HG03469 (cell line): ENCODE measurements around the gene USP6NL.
"Not testable (repeated sequence)": the region's sequence is repeated elsewhere in the genome, so short reads cannot be mapped to it uniquely, and the experiment has no call there.

ENCODE experiments used
- ATAC-seq: cut with Tn5 transposase; IDR thresholded peaks from one replicate; pipeline ENCODE4 v1.9.1; 2021; ENCODE audit warnings: mild to moderate bottlenecking, moderate library complexity, moderate number of reproducible peaks; ENCODE audit not compliant: unreplicated experiment

Gene USP6NL

DNA sequence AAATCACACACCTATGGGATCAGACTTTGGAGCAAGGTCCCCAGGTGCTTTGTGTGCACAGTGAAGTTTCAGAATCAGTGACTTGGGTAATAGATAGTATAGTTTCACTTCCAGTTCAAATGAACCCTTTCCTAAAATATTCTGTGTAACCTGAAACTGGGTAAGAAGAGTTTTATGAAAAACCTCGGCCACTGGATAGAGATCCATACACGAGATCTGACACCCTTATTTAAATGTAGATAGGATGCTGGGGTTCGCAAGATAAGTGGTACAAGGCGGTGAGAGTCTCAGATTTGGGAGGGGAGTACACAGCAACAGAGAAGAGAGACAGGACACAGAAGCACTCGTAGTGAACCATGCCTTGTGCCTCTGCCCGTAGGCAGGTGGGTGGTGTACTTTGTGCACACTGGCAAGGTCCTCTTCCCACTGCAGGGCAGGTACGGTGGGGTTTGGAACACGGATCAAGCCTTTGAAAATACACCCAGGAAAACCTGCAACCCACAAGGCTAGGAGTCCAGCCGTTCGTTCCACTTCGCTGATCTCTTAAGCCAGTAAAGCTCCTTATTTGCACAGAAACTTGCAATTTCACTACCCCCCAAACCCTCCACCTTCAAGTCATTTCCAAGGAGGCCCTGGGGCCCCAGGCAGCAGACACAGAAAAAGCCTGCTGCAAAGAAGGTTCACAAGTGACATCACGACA is 162.8 kb downstream of the USP6NL start:
- ATAC-seq, result peak; percentile 73

DNA sequence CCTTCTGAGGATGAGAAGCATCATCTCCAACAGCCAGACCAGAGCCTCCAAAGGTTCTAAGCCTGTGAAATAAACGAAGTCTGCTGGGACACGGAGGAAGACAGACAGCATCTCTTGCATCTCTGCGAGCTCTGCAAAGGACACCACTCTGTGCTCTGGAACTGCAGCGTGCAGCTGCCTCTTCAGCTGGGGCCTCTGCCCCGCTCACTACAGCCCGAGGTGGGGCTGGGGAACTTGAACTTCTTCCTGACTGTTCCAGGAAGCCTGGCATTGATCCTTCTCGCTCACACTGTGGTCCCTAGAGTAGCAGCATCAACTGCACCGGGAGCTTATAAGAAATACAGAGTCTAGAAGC is 163.3 kb downstream of the USP6NL start:
- peak; percentile 12 for ATAC-seq

DNA sequence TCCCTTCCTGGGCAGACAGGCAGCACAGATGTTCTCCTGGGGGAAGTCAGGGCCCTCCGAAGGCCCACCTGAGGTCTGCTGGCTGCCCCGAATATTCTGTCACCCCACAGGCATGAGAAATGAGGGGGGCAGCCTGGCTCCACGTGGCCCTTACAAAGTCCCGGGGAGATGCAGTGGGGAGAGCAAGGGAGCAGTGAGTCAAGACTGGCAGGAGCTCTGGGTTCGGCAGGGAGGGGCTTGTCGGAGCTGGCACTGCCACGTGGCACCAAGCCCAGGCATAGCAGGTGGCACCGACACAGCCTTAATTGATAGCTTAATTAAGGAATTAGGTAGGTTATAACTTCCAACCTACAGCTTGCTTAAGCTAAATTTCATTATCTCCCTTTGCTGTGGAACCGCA is 163.9 kb downstream of the USP6NL start:
- no peak for ATAC-seq

DNA sequence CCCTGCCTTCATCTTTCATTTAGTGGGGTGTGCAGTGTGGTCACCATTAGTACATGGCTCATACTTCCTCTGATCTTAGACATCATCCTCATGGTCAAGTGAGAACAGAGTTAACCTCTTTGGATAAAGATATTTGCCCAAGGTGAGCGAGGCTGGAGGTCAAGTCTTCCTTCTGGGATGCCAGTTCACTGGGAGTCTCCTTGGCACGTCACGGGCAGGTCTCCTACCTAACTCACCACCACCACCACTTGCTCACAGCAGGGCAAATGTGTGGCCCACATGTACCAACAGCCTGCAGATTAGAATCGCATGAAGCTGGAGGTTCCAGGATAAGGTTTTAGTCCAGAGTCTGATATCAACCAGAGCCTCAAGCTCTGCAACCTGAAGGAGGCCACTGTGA is 164.6 kb downstream of the USP6NL start:
- ATAC-seq, result no peak

DNA sequence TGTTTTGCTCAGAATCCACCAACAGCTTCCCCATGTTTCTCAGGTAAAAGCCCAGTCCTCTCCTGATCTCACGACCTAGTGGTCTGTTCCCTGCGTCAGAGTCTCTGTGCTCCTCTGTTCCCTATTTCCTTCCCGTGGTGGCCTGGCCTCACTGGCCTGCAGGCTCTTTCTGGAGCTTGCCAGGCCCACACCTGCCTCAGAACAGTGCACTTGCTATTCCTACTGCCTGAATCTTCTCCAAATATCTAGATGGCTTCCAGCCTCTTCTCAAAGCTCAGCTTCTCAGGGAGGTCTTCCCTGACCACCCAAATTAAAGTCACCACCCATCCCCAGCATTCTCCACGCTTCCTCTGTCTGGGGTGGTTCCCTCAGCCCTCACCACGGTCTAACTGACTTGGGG is 165.3 kb downstream of the USP6NL start:
- no peak for ATAC-seq

DNA sequence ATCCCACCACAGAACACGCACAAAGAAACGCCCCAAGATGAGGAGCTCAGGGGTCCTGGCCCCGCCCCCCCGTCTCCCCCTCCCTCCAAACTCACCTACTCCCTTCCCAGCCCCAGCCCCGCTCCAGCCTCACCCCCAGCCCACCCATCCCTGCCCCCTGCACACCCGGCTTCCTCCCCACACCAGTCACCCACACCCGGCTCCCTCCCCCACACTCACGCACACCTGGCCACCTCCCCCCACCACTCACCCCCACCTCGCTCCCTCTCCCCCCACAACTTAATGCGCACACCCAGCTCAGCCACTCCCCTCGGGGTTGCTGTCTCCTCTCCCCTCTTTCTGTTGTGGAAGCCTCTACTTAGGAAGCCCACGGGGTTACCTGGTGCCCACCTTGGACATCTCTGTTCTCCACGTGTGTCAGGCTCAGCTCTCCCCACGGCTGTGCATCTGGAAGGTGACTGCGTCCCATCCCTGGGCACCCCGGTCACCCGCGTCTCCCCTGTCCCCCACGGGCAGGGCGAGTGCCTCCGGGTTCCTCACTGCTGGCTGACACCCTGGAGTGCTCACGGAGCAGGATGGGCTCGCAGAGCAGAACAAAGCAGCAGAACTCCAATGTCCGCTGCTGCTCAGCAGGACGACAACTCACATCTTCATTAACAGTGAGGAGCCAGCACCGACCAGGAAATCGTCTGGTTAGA is 166.8 kb downstream of the USP6NL start:
- ATAC-seq, result no peak

DNA sequence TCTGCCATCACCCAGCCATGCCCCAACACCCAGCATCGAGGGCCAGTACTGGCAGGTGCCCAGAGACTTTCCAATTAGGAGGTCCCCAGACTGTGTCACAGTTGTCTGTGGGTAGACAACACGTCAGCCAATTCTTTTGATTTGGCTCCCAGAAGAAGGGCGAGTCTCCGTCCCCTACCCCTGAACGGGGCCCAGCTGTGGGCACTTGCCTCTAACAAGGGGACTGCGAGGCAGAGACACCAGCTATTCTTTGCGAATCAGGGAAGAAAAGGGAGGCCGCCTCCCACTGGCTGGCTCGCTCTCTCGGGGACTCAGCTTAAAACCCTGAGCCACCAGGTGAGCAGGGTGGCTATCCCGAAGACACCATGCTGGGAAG is 167.3 kb downstream of the USP6NL start:
- no peak for ATAC-seq

DNA sequence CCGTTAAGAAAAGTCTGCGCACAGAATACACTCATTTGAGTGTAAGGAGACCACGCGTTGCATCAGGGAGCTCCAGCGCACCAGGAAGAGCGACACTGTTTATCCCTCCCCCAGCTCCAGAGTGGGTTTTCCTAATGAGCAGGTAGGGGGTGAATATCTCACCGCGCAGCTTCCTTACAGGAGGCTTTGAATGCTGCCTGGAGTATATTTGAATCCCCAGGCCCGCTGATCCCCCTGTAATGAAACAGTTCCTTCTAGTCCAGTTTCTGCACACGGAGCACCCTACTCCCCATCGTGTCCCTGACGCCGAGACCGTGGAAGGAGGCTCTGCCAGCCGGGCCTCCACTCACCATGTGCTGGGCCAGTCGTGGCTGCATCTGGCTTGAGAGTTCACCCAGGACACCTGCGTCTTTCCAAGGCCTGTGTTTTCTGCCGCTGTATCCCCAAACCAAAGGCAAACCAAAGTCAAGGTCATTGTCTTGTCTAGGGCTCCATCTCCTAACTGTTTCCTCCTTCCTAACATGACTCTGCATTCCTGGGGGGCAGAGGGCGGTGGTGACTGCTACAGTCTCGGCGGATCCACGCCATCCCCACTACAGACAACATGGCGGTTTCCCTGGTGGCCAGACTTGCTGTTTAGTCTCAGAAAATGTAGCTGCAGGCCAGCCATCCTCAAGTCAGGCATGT is 167.8 kb downstream of the USP6NL start:
- ATAC-seq, result no peak

DNA sequence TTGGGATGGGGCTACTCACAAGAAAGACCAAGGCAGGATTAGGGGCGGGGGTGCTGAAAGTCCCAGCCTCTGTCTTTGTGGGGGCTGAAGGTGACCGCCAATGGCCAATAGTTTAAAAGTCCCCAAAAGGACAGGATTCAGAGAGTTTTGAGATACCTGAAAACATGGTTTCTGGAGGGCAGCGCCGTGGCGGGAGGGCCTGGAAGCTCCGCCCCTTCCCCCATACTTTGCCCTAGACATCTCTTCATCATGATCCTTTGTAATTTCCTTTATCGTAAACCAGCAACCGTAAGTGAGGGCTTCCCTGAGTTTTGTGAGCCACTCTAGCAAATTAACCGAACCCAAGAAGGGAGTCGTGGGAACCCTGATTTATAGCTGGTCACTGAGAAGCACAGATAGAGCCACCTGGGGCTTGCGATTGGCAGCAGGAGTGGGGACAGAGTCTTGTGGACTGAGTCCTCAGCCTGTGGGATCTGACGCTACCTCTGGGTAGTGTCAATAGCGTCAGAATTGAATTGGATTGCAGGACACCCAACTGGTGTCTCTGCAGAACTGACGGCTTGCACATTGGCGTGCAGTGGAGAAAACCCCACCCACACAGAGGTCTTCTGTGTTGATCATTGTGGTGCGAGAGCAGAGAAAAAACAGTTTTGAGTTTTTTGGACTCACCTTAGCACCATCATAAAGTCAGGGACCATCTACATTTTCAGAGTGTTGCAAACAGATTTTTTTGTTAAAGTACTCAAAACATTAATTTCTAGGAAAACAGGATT is 169.3 kb downstream of the USP6NL start:
- no peak for ATAC-seq

DNA sequence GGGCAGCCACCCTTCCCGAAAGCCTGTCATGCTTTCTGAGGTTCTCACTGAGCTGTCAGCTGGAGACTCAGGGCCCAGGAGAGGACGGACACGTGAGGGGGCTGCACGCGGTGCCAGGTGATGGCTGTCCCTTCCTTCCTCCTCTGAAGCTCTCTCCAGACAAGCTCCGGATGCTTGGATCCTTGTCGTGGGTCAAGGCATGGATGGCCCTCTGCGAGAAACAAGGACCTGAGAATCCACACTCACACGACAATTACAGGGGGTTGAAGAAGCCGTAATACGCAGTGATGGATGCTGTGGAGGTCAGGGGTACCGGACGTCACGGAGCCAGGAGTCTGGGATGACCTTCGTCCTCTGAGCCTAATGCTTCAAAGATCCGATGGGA is 170.3 kb downstream of the USP6NL start:
- ATAC-seq, result no peak

DNA sequence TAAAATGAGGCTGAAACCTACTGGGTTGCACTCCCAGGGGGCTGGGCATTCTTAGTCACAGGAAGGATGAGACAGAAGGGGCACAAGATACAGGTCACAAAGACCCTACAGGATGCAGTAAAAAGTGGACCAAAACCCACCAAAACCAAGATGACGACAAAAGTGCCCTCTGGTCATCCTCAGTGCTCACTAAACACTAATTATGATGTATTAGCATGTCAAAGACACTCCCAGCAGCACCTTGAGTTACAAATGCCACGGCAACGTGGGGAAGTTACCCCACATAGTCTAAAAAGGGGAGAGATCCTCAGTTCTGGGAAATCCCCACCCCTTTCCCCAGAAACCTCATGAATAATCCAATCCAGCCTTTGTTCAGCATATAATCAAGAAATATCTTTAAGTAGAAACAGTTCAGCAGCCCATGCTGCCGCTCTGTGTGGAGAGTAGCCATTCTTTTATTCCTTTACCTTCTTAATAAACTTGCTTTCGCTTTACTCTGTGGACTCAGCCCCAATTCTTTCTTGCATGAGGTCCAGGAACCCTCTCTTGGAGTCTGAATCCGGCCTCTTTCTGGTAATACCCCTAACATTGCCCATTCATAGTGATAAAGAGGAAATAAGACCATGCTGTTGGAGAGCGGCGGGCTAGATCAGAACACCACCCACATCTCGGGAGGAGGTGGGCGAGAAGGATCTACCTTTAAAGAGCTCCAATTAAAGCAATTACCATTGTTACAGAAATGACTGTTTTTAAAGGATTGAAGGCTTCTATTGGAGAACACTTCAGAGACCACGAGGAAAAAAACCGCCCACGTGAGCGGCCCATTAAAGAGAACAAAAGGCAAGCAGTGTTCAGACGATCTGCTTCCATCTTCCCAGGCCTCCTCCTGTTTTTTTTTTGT is 170.9 kb downstream of the USP6NL start:
- no peak for ATAC-seq

DNA sequence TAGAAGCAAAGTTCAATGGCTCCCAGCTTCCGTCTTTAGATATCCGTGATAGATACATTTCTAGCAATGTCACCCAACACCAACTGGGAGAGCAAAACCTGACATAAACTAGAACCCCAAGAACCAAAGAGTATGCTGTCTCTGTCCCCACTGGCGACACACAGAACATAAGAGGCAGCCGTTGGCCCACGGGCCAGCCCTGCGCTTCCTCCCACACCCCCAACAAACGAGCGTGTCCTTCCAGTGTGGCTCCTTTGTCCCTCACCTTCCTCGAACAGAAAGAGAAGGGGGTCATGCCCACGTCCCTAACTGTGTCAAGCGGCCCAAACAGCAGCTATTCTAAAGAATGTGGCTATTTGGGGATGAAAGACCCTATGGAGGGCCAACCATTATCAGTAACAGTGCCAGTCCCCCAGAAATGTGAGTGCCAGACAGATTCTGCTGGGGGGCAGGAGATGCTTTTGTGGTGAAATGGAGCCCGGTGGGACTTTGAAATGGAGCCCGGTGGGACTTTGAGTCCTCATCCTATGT is 171.9 kb downstream of the USP6NL start:
- no peak for ATAC-seq

DNA sequence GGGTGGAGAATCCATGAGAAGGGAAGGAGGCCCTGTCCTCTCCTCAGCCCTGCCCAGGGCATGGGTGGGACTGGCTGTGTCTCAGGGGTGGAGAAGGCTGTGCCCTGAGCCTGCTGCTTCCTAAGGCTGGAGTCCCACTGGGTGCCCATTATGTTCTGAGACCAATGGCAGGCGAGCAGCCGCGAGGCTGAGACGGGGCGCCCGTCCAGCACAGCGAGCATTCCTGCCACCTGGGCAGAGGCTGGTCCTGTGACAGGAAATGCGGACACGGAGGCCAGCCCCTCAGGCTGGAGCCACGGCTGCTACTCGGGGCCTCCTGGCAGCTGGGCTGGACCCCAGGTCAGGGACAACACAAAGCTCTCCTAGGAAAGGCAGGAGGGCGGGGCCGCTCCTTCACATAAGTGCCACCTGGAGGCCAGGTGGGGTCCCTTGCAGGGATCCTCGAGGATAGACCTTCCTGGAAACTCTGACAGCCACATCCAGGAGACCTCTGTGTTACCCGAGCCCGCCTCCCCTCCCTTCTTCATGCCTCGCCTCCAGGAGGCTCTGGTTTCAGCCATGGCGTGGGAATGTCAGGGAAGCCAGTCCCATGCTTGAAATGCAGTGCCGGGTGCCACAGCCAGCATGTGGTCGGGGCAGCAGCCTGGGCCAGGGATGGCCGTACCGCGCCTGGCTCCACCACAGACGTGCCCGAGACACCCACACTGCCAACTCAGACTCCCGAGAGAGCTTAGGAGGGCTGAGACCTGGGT is 173.9 kb downstream of the USP6NL start:
- ATAC-seq, result no peak

DNA sequence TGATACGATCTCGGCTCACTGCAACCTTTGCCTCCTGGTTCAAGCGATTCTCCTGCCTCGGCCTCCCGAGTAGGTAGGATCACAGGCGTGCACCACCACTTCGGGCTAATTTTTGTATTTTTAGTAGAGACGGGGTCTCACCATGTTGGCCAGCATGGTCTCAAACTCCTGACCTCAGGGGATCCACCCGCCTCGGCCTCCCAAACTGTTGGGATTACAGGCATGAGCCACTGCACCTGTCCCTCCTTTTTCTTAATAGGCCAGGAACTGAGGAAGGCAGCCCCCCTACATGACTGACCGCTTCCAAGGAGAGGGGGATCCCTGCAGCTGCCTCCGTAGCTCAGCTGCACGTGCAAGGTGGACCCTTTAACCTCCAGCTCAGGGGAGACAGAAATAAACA is 175.0 kb downstream of the USP6NL start:
- not testable (repeated sequence) for ATAC-seq

DNA sequence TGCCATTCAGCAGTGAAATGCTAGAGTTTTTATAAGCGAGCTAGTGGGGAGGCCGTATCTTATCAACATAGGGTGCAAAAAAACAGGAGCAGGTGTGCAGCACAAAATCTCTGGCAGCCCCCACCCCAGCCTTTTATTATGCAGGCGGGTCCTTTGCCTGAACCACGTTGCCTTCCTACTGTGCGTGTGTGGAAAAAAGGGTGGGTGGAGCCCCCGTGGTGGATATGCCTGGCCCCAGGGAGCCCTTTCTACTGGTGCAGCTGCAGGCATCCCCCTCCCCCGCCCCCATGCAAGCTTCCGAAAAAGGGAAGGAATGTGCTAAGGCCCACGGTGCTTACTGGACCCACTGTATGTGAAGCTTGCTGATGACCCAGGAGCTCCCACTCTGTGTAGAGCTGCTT is 175.9 kb downstream of the USP6NL start:
- ATAC-seq, result no peak

DNA sequence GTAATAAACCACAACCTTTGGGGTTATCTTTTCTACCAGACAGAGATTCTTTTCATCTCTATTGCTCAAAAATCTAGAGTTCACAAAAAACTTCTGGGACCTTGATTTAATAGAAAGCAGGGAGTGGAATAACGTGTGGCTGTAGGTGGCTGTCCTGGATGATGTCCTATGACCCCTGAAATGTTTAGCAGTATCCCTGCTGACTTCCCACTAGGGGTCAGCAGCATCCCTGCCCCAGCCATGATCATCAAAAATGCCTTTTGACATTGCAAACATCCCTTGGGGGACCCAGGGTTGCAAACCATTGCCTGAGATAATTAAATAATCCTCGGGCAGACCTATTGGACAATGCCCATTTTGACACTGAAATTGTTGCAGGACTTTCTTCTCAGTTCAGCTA is 177.1 kb downstream of the USP6NL start:
- no peak for ATAC-seq

DNA sequence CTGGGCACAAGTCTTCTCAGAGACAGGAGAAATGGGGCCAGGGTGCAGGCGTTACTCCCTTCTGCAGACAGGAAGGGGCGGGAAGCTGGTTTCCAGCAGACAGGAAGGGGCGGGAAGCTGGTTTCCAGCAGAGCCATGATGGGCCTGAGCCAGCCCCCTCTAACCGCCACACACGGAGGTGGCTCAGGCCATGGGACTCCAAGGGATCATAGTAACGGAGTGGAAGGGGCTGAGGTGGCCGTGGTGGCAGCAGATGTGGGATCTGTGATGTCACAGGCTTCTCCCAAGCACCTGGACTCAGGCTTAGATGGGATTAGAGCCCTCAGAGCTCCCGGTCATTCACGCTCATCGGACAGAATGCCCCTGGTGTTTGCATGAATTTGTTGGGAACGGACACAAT is 177.8 kb downstream of the USP6NL start:
- ATAC-seq, result no peak

DNA sequence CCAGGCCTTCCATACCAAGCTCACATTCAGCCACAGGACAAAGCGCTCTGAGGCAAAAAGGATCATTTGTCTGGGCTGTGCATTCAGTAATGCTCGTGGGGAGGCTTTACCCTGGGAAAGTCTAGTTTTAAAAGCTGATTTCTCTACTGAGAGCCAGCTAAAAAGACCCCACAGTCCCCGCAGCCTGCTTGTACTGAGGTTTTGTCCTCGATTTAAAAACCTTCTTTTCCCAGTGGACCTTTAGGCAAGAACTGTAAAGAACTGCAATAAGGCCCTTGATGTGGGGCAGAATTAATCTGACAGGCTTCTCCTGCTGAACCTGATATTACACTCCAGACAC is 180.3 kb downstream of the USP6NL start:
- ATAC-seq, result no peak

DNA sequence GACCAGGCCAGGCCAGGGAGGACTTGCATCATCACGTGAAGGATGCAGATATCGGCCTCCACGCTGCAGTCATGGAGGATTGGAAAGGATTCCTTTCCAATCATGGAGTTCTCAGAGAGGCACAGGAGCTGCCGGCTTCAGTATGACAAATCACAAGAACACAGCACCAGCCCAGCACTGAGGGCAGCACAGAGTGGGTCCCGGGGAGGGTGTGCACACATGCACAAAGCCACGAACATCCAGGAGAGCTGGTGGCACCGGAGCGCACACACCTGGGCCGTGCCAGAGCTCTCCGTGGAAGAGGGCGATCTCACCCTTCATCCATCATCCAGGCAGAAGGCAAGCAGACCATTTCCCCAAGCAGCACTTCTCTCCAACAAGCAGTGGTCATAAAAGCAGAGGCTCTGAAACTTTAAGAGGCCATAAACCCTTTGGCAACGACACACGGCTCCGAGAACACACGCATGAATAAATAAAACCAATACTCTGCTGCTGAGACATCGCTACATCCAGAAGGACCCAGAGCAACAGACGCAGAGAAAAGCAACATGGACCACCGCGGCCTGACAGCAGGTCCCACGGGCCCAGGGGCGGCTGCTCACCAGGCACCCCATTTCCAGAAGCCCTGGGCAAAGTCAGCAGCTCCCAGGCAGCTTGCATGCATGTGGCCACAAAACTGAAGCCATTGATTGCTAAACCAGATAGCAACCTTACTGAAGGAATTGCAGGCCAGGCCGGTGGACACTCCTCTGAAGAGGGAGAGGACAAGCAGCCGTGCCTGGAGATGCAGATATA is 180.8 kb downstream of the USP6NL start:
- no peak for ATAC-seq
